Hematopoietic multipotent progenitor cell treated with erythropoietin and hydrocortisone succinate and interleukin-3 and kit ligand, for 4 days (in vitro differentiated cells): ENCODE measurements around the gene SLC6A19.

Experiments
- DNase-seq: peaks from one replicate; pipeline ENCODE4 v3.0.0-alpha.2; 2015

SLC6A19 gene

GRCh38 chr5:1270933-1271914, 69.8 kb downstream of the SLC6A19 start:
- DNase-seq: no peak

GRCh38 chr5:1272201-1272600, 70.8 kb downstream of the SLC6A19 start:
- DNase-seq: no peak

- no peak for DNase-seq
These were observed 72.3 kb downstream of the SLC6A19 start for GRCh38 chr5:1273745-1274144.

GRCh38 chr5:1274471-1274870, 73.1 kb downstream of the SLC6A19 start:
- no peak for DNase-seq
